Mammary epithelial cell (primary cell): Measurements from ENCODE around the gene ALKBH1.

Experiments used
- EZH2 ChIP-seq: IDR thresholded peaks from 2 replicates; pipeline ENCODE4 v1.6.1; 2012; ENCODE audit warnings: low read length, inconsistent platforms, borderline replicate concordance
- TF ChIP-seq, protein P1 (sequence below), 2 donors: IDR thresholded peaks in 1 of 2; conservative IDR thresholded peaks in 1 of 2; 2 replicates each; pipeline ENCODE4 v1.5.1; 2011 to 2012; ENCODE audit warnings: inconsistent platforms in 2 of 2, low read length in 2 of 2, mild to moderate bottlenecking in 2 of 2, control low read depth in 1 of 2, low read depth in 1 of 2; ENCODE audit not compliant: insufficient read depth in 1 of 2; ENCODE audit errors: extremely low read depth in 1 of 2

DNA sequence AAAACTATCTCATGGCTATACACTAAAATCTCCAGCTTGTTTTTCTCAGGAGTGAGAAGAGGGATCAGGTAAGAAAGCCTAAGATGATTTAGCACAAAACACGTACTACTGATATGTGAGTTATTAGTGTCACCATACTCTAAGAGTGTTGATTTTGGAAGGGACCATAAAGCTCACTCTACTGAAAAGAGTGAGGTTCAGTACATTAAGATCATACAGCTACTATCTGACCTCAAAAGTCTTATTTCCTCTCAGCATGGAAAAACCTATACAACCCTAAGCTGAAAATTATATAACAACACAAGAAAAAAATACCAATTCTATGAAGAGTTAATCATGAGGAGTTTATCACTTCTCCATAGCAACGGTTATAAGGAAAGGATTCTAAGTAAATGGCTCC lies 33.6 kb upstream of the ALKBH1 start:
- TF ChIP-seq, protein P1, sequence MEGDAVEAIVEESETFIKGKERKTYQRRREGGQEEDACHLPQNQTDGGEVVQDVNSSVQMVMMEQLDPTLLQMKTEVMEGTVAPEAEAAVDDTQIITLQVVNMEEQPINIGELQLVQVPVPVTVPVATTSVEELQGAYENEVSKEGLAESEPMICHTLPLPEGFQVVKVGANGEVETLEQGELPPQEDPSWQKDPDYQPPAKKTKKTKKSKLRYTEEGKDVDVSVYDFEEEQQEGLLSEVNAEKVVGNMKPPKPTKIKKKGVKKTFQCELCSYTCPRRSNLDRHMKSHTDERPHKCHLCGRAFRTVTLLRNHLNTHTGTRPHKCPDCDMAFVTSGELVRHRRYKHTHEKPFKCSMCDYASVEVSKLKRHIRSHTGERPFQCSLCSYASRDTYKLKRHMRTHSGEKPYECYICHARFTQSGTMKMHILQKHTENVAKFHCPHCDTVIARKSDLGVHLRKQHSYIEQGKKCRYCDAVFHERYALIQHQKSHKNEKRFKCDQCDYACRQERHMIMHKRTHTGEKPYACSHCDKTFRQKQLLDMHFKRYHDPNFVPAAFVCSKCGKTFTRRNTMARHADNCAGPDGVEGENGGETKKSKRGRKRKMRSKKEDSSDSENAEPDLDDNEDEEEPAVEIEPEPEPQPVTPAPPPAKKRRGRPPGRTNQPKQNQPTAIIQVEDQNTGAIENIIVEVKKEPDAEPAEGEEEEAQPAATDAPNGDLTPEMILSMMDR (conservative IDR thresholded peaks at IDR 0.05 in 1 of 2, IDR thresholded peaks at IDR 0.05 in 1 of 2; ENCODE audit: extremely low read depth in 1 of 2, insufficient read depth in 1 of 2, low read depth in 1 of 2, low read length in 2 of 2), result no peak
- no peak for TF ChIP-seq EZH2
